Measurements from ENCODE around the gene TMEM135. TPM values are rescaled to one million over a fixed set of nuclear protein-coding genes. Genes with fewer than 3 reads are reported as not detected.

Gene TMEM135
- total RNA-seq, 1 experiment from 2014 or later = 95.2 TPM

GRCh38 chr11:87235366-87235765 lies 197.6 kb downstream of the TMEM135 start:
- no peak overlapping the region for H3K4me3 ChIP-seq (ENCODE audit: low read depth, low read length)
- POLR2A ChIA-PET = no interaction called here
- peaks cover 10% of the 10 kb centered on the region; the same call in 1 of the 2 replicates for H3K4me1 ChIP-seq
- H3K4me3 Mint-ChIP-seq (ENCODE audit: unreplicated experiment) = no peak overlapping the region
- H3K27ac Mint-ChIP-seq (ENCODE audit: unreplicated experiment) = no peak overlapping the region
- H3K36me3 ChIP-seq (ENCODE audit: control insufficient read depth, insufficient read depth, low read length) = no peaks in the 10 kb centered on the region
- H3K4me1 Mint-ChIP-seq (ENCODE audit: low read depth, unreplicated experiment) = no peaks in the 10 kb centered on the region
- no peak for DNase-seq
- intact Hi-C loops (cut with micrococcal nuclease; ENCODE audit: unreplicated experiment) = no loop called here
- peaks cover 12% of the 10 kb centered on the region for H3K36me3 Mint-ChIP-seq (ENCODE audit: insufficient read depth, unreplicated experiment)
- CTCF ChIA-PET = no interaction called here
- peaks cover 29% of the 10 kb centered on the region for H3K9me3 Mint-ChIP-seq (ENCODE audit: unreplicated experiment)
- no TSS peak for BruUV-seq (replicated peaks)
- no peaks in the 10 kb centered on the region for H3K27me3 Mint-ChIP-seq (ENCODE audit: insufficient read depth, unreplicated experiment)
- TF ChIP-seq CTCF (IDR thresholded peaks at IDR 0.05; ENCODE audit: insufficient read depth in 1 of 2, low read depth in 1 of 2, low read length in 1 of 2, severe bottlenecking in 1 of 2, unreplicated experiment in 1 of 2) = no peak
- no peaks in the 10 kb centered on the region for H3K27me3 ChIP-seq (replicated peaks; ENCODE audit: control insufficient read depth, insufficient read depth, low read length)
- peaks cover 28% of the 10 kb centered on the region for H3K9me3 ChIP-seq

DNA sequence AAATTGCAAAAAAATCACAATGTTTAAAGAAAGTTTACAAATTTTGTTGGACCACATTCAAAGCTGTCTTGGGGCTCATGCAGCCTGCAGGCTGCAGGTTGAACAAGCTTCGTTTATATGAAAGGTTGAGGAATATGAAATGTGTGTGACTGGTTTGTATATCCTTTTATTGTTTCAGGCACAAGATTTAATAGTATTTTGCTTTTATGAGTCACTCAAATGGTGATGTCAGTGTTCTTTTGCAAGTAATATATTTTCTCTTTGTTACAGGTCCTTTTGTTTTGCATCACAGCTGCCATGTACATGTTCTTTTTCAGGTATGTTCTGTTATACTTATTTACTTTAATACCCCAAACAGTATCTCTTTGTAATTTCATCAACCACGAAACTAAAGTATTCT lies 198.6 kb downstream of the TMEM135 start:
- CTCF ChIA-PET = no interaction called here
- DNase-seq = no peak

DNA sequence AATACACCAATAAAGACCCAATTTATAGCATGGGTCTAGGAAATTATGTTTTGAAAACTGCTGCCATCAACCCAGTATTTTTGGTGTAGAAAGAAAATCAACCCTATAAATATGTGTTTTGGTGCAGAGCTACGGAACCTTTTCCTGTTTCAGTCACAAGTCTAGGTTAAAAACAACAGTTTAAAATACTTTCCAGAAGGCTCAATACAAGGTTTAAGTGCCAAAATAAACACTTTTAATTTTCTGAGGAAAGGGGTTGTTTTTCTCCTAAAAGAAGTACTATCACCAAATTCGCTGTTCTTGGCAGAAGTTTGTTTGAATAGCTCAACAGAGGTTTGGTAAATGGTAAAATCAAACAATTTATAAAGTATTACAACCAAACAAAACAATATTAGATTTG lies 201.3 kb downstream of the TMEM135 start:
- TF ChIP-seq CTCF (IDR thresholded peaks at IDR 0.05; ENCODE audit: insufficient read depth in 1 of 2, low read depth in 1 of 2, low read length in 1 of 2, severe bottlenecking in 1 of 2, unreplicated experiment in 1 of 2) = no peak
- Histone ChIP-seq H3K9me3 (peaks cover 2% of the 10 kb centered on the region; the same call in 1 of the 2 replicates), H3K4me1 (peaks cover 4% of the 10 kb centered on the region; the same call in 1 of the 2 replicates), H3K36me3 (ENCODE audit: control insufficient read depth, insufficient read depth, low read length) (no peaks in the 10 kb centered on the region), H3K4me3 (ENCODE audit: low read depth, low read length) (no peak overlapping the region), H3K27me3 (replicated peaks; ENCODE audit: control insufficient read depth, insufficient read depth, low read length) (no peaks in the 10 kb centered on the region)
- no peaks in the 10 kb centered on the region for H3K27me3 Mint-ChIP-seq (ENCODE audit: insufficient read depth, unreplicated experiment)
- no peak overlapping the region for H3K27ac Mint-ChIP-seq (ENCODE audit: unreplicated experiment)
- intact Hi-C loops (cut with micrococcal nuclease; ENCODE audit: unreplicated experiment) = no loop called here
- POLR2A ChIA-PET = no interaction called here
- no peak overlapping the region for H3K4me3 Mint-ChIP-seq (ENCODE audit: unreplicated experiment)
- H3K9me3 Mint-ChIP-seq (ENCODE audit: unreplicated experiment) = no peaks in the 10 kb centered on the region
- DNase-seq = no peak
- CTCF ChIA-PET = no interaction called here
- no peaks in the 10 kb centered on the region for H3K4me1 Mint-ChIP-seq (ENCODE audit: low read depth, unreplicated experiment)
- BruUV-seq (replicated peaks) = no TSS peak
- H3K36me3 Mint-ChIP-seq (ENCODE audit: insufficient read depth, unreplicated experiment) = no peaks in the 10 kb centered on the region

More for the DNA sequence above, 198.6 kb downstream of the TMEM135 start:
- no peak overlapping the region for H3K4me3 Mint-ChIP-seq (ENCODE audit: unreplicated experiment)
- H3K4me1 Mint-ChIP-seq (ENCODE audit: low read depth, unreplicated experiment) = no peaks in the 10 kb centered on the region
- H3K36me3 ChIP-seq (ENCODE audit: control insufficient read depth, insufficient read depth, low read length) = no peaks in the 10 kb centered on the region
- BruUV-seq (replicated peaks) = no TSS peak
- no peaks in the 10 kb centered on the region for H3K27me3 Mint-ChIP-seq (ENCODE audit: insufficient read depth, unreplicated experiment)
- no peak overlapping the region for H3K4me3 ChIP-seq (ENCODE audit: low read depth, low read length)
- no peaks in the 10 kb centered on the region for H3K27me3 ChIP-seq (replicated peaks; ENCODE audit: control insufficient read depth, insufficient read depth, low read length)
- H3K36me3 Mint-ChIP-seq (ENCODE audit: insufficient read depth, unreplicated experiment) = peaks cover 5% of the 10 kb centered on the region
- H3K9me3 ChIP-seq = peaks cover 27% of the 10 kb centered on the region
- intact Hi-C loops (cut with micrococcal nuclease; ENCODE audit: unreplicated experiment) = no loop called here
- H3K27ac Mint-ChIP-seq (ENCODE audit: unreplicated experiment) = no peak overlapping the region
- no peak for TF ChIP-seq CTCF (IDR thresholded peaks at IDR 0.05; ENCODE audit: insufficient read depth in 1 of 2, low read depth in 1 of 2, low read length in 1 of 2, severe bottlenecking in 1 of 2, unreplicated experiment in 1 of 2)
- peaks cover 10% of the 10 kb centered on the region; the same call in 1 of the 2 replicates for H3K4me1 ChIP-seq
- H3K9me3 Mint-ChIP-seq (ENCODE audit: unreplicated experiment) = peaks cover 21% of the 10 kb centered on the region
- POLR2A ChIA-PET = no interaction called here
